Measurements from ENCODE around the gene CAMKK1.
A peak's percentile ranks its signal among the peaks of the same experiment; 100 is the strongest.

The CAMKK1 gene

DNA sequence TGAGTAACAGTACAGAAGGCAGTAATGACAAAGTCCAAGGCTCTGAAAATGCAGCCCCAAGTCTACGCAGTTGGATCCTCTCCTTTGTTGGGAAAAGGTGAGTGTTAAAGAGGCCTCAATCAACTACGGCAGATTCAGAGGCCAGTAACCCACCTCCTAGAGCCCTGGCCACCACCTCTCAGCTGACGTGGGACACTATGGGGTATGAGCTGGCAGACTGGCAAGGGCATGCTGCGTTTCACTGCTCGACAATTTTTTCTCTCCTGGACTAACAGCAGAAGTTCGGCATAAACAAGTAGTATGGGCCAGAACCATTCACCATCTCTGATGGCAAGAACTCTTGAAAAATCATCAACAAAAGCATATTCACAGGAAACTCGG lies 64.0 kb downstream of the CAMKK1 start:
- H3K27ac ChIP-seq (ENCODE audit: low read depth, low read length), result no peak overlapping the region
- DNase-seq, result no peak
- H3K9ac ChIP-seq (ENCODE audit: low read length), result no peak overlapping the region
- no peak overlapping the region for H3K4me3 ChIP-seq (ENCODE audit: low read length)
- H3K4ac ChIP-seq (ENCODE audit: low read depth, low read length), result no peak overlapping the region
- H3K18ac ChIP-seq (ENCODE audit: low read length), result no peak overlapping the region
- no peak overlapping the region for H2BK5ac ChIP-seq (ENCODE audit: low read length)
- WGBS (ENCODE audit: extremely low coverage, insufficient coverage, low lambda C conversion rate), result no CpG with 5 or more reads among the region's 7 CpGs
- peaks cover 10% of the 10 kb centered on the region for H3K36me3 ChIP-seq (ENCODE audit: control insufficient read depth, insufficient read depth, low read length)
- no peak overlapping the region for H3K56ac ChIP-seq (ENCODE audit: low read length)
- H2BK120ac ChIP-seq (ENCODE audit: low read depth, low read length), result no peak overlapping the region
- no peak overlapping the region for H2AK5ac ChIP-seq (ENCODE audit: low read length)
- H3K4me1 ChIP-seq (ENCODE audit: control insufficient read depth, low read depth, low read length), result no peaks in the 10 kb centered on the region
- H3K79me2 ChIP-seq (ENCODE audit: control insufficient read depth, insufficient read depth, low read length), result no peaks in the 10 kb centered on the region
- H2BK15ac ChIP-seq (replicated peaks; ENCODE audit: low read depth), result no peak overlapping the region
- H3K4me2 ChIP-seq (ENCODE audit: low read length), result no peak overlapping the region
- H4K8ac ChIP-seq (ENCODE audit: low read depth, low read length), result no peak overlapping the region
- no peak overlapping the region for H4K5ac ChIP-seq (ENCODE audit: low read length)
- no peak overlapping the region for H3K23ac ChIP-seq (ENCODE audit: low read length)
- no peaks in the 10 kb centered on the region for H3K27me3 ChIP-seq (ENCODE audit: insufficient read depth, low read length, poor library complexity)
- peaks cover 1% of the 10 kb centered on the region for H3K79me1 ChIP-seq (ENCODE audit: low read length)

DNA sequence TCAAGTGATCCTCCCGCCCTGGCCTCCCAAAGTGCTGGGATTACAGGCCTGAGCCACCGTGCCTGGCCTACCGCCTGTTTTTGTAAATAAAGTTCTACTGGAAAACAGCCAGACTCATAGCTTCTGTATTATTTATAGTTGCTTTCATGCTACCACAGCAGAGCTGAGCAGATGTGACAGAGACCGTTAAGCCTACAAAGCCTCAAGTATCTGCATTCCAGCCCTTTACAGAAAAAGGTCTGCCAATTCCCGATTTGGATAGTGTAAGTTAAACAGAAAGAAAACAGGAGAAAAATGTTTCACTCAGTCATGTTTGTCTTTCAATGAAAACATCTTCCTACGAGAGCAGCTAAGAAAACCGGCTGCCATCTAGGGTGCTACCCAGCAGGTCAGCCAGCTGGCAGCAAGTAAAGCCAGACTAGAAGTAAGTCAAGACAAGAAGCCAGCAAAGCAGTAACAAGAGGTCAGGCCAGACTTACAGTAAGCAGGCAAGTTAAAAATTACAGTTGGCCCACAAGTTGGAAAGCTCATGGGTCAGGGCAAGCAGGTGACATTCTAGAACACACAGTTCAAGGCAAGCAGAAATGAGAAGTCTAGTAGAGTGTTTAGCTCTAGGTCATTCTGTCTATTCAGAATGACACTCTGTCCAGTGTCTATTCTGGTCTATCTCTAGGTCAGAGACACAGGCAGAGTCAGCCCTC lies 64.6 kb downstream of the CAMKK1 start:
- no peak overlapping the region for H2BK120ac ChIP-seq (ENCODE audit: low read depth, low read length)
- H4K5ac ChIP-seq (ENCODE audit: low read length), result no peak overlapping the region
- no peaks in the 10 kb centered on the region for H3K79me2 ChIP-seq (ENCODE audit: control insufficient read depth, insufficient read depth, low read length)
- no peak overlapping the region for H3K27ac ChIP-seq (ENCODE audit: low read depth, low read length)
- no CpG with 5 or more reads among the region's 7 CpGs for whole genome bisulfite sequencing (ENCODE audit: extremely low coverage, insufficient coverage, low lambda C conversion rate)
- H3K79me1 ChIP-seq (ENCODE audit: low read length), result no peaks in the 10 kb centered on the region
- peaks cover 10% of the 10 kb centered on the region for H3K36me3 ChIP-seq (ENCODE audit: control insufficient read depth, insufficient read depth, low read length)
- H4K8ac ChIP-seq (ENCODE audit: low read depth, low read length), result no peak overlapping the region
- H2BK15ac ChIP-seq (replicated peaks; ENCODE audit: low read depth), result no peak overlapping the region
- no peak for DNase-seq
- no peak overlapping the region for H2BK5ac ChIP-seq (ENCODE audit: low read length)
- no peak overlapping the region for H3K23ac ChIP-seq (ENCODE audit: low read length)
- no peak overlapping the region for H3K9ac ChIP-seq (ENCODE audit: low read length)
- no peak overlapping the region for H3K18ac ChIP-seq (ENCODE audit: low read length)
- H3K4me1 ChIP-seq (ENCODE audit: control insufficient read depth, low read depth, low read length), result no peaks in the 10 kb centered on the region
- H3K4ac ChIP-seq (ENCODE audit: low read depth, low read length), result no peak overlapping the region
- no peak overlapping the region for H3K4me3 ChIP-seq (ENCODE audit: low read length)
- no peaks in the 10 kb centered on the region for H3K27me3 ChIP-seq (ENCODE audit: insufficient read depth, low read length, poor library complexity)
- no peak overlapping the region for H3K4me2 ChIP-seq (ENCODE audit: low read length)
- H3K56ac ChIP-seq (ENCODE audit: low read length), result no peak overlapping the region
- H2AK5ac ChIP-seq (ENCODE audit: low read length), result no peak overlapping the region

DNA sequence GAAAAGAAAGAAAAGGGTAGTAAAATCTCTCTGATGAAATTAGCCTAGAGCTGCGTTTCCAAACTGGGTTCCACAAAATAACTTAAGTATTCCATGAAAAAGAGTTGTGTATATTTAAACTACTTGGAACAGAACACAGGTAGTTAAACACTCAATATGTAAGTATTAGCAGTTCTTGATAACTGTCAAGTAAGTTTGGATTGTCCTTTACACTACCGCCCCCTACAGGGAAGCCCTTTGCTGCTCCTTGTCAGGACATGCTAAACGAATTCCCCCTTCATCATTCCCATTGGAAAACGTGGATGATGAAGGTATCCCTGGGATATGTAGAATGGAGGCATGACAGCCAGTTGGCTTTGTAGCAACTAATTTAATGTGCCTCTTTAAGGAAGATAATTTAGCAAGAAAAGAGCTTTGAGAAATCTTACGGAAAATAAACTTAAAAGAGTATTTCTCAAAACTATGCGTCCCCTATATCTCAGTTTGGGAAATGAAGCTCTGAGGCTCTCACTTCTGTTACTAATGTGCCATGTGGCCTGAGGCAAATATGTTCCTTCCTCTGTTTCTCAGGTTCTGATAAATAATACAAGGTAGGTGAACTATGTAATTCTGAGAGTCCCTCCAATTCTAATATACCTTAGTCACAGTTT lies 65.6 kb downstream of the CAMKK1 start:
- no peak overlapping the region for H4K5ac ChIP-seq (ENCODE audit: low read length)
- peaks cover 10% of the 10 kb centered on the region for H3K36me3 ChIP-seq (ENCODE audit: control insufficient read depth, insufficient read depth, low read length)
- no peak overlapping the region for H4K8ac ChIP-seq (ENCODE audit: low read depth, low read length)
- H3K56ac ChIP-seq (ENCODE audit: low read length), result no peak overlapping the region
- H3K9ac ChIP-seq (ENCODE audit: low read length), result no peak overlapping the region
- H3K27me3 ChIP-seq (ENCODE audit: insufficient read depth, low read length, poor library complexity), result no peaks in the 10 kb centered on the region
- WGBS (ENCODE audit: extremely low coverage, insufficient coverage, low lambda C conversion rate), result no CpG with 5 or more reads among the region's 6 CpGs
- H3K79me2 ChIP-seq (ENCODE audit: control insufficient read depth, insufficient read depth, low read length), result no peaks in the 10 kb centered on the region
- no peak overlapping the region for H2BK120ac ChIP-seq (ENCODE audit: low read depth, low read length)
- no peaks in the 10 kb centered on the region for H3K79me1 ChIP-seq (ENCODE audit: low read length)
- H2BK15ac ChIP-seq (replicated peaks; ENCODE audit: low read depth), result no peak overlapping the region
- no peak overlapping the region for H2AK5ac ChIP-seq (ENCODE audit: low read length)
- no peak overlapping the region for H3K4me2 ChIP-seq (ENCODE audit: low read length)
- no peak overlapping the region for H3K23ac ChIP-seq (ENCODE audit: low read length)
- H3K4me3 ChIP-seq (ENCODE audit: low read length), result no peak overlapping the region
- H2BK5ac ChIP-seq (ENCODE audit: low read length), result no peak overlapping the region
- no peak overlapping the region for H3K18ac ChIP-seq (ENCODE audit: low read length)
- no peak overlapping the region for H3K27ac ChIP-seq (ENCODE audit: low read depth, low read length)
- no peak overlapping the region for H3K4ac ChIP-seq (ENCODE audit: low read depth, low read length)
- H3K4me1 ChIP-seq (ENCODE audit: control insufficient read depth, low read depth, low read length), result no peaks in the 10 kb centered on the region
- peak; percentile 80 for DNase-seq

DNA sequence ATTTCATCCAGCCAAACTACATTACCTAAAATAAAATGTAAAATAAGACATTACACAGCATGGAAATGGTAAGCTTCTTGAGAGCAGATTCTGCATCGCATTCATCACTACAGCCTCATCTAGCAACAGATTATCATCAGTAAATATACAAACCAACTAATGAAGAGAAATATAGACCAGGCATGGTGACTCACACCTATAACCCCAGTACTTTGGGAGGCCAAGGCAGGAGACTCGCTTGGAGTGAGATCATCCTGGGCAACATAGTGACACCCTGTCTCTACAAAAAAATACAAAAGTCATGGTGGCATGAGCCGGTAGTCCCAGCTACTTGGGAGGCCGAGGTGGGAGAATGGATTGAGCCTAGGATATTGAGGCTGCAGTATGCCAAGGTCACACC lies 66.7 kb downstream of the CAMKK1 start:
- no peaks in the 10 kb centered on the region for H3K4me1 ChIP-seq (ENCODE audit: control insufficient read depth, low read depth, low read length)
- H3K4me3 ChIP-seq (ENCODE audit: low read length), result no peak overlapping the region
- H2BK120ac ChIP-seq (ENCODE audit: low read depth, low read length), result no peak overlapping the region
- no peak overlapping the region for H3K56ac ChIP-seq (ENCODE audit: low read length)
- H3K9ac ChIP-seq (ENCODE audit: low read length), result no peak overlapping the region
- no peak overlapping the region for H4K8ac ChIP-seq (ENCODE audit: low read depth, low read length)
- no peaks in the 10 kb centered on the region for H3K27me3 ChIP-seq (ENCODE audit: insufficient read depth, low read length, poor library complexity)
- H3K79me2 ChIP-seq (ENCODE audit: control insufficient read depth, insufficient read depth, low read length), result no peaks in the 10 kb centered on the region
- no peak overlapping the region for H3K18ac ChIP-seq (ENCODE audit: low read length)
- H2BK15ac ChIP-seq (replicated peaks; ENCODE audit: low read depth), result no peak overlapping the region
- no peak overlapping the region for H3K27ac ChIP-seq (ENCODE audit: low read depth, low read length)
- DNase-seq, result no peak
- H3K4me2 ChIP-seq (ENCODE audit: low read length), result no peak overlapping the region
- H2BK5ac ChIP-seq (ENCODE audit: low read length), result no peak overlapping the region
- no peak overlapping the region for H3K23ac ChIP-seq (ENCODE audit: low read length)
- no CpG with 5 or more reads among the region's 4 CpGs for WGBS (ENCODE audit: extremely low coverage, insufficient coverage, low lambda C conversion rate)
- no peak overlapping the region for H4K5ac ChIP-seq (ENCODE audit: low read length)
- no peak overlapping the region for H2AK5ac ChIP-seq (ENCODE audit: low read length)
- no peaks in the 10 kb centered on the region for H3K79me1 ChIP-seq (ENCODE audit: low read length)
- H3K36me3 ChIP-seq (ENCODE audit: control insufficient read depth, insufficient read depth, low read length), result peaks cover 10% of the 10 kb centered on the region
- no peak overlapping the region for H3K4ac ChIP-seq (ENCODE audit: low read depth, low read length)

DNA sequence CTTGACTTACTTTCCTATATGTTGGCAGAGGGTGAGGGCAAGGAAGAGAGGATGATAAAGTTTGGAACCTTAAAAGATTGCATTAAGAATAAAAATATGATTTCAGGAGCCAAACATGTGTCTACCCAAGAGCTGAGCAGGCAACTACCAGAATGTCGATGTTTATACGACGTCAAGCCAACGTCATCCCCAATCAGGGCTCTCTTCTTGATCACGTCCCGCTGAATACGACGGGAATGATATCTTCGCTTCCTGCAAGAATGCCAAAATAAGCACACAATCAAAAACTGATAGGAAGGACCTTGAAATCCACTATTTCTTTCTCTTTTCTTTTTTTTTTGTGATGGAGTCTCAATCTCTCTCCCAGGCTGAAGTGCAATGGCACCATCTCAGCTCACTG lies 71.8 kb downstream of the CAMKK1 start:
- H3K36me3 ChIP-seq (ENCODE audit: control insufficient read depth, insufficient read depth, low read length), result peaks cover 13% of the 10 kb centered on the region
- H3K9ac ChIP-seq (ENCODE audit: low read length), result no peak overlapping the region
- H3K4me3 ChIP-seq (ENCODE audit: low read length), result no peak overlapping the region
- DNase-seq, result no peak
- no peak overlapping the region for H2BK5ac ChIP-seq (ENCODE audit: low read length)
- H3K56ac ChIP-seq (ENCODE audit: low read length), result no peak overlapping the region
- H4K8ac ChIP-seq (ENCODE audit: low read depth, low read length), result peak overlapping the region; percentile 2
- no peaks in the 10 kb centered on the region for H3K27me3 ChIP-seq (ENCODE audit: insufficient read depth, low read length, poor library complexity)
- no peak overlapping the region for H2AK5ac ChIP-seq (ENCODE audit: low read length)
- H3K4me2 ChIP-seq (ENCODE audit: low read length), result no peak overlapping the region
- H2BK120ac ChIP-seq (ENCODE audit: low read depth, low read length), result no peak overlapping the region
- no peak overlapping the region for H3K18ac ChIP-seq (ENCODE audit: low read length)
- H3K79me2 ChIP-seq (ENCODE audit: control insufficient read depth, insufficient read depth, low read length), result no peaks in the 10 kb centered on the region
- H3K79me1 ChIP-seq (ENCODE audit: low read length), result no peaks in the 10 kb centered on the region
- H3K4ac ChIP-seq (ENCODE audit: low read depth, low read length), result no peak overlapping the region
- no peak overlapping the region for H3K23ac ChIP-seq (ENCODE audit: low read length)
- no CpG with 5 or more reads among the region's 9 CpGs for WGBS (ENCODE audit: extremely low coverage, insufficient coverage, low lambda C conversion rate)
- no peak overlapping the region for H4K5ac ChIP-seq (ENCODE audit: low read length)
- no peak overlapping the region for H2BK15ac ChIP-seq (replicated peaks; ENCODE audit: low read depth)
- H3K4me1 ChIP-seq (ENCODE audit: control insufficient read depth, low read depth, low read length), result no peaks in the 10 kb centered on the region
- H3K27ac ChIP-seq (ENCODE audit: low read depth, low read length), result no peak overlapping the region

DNA sequence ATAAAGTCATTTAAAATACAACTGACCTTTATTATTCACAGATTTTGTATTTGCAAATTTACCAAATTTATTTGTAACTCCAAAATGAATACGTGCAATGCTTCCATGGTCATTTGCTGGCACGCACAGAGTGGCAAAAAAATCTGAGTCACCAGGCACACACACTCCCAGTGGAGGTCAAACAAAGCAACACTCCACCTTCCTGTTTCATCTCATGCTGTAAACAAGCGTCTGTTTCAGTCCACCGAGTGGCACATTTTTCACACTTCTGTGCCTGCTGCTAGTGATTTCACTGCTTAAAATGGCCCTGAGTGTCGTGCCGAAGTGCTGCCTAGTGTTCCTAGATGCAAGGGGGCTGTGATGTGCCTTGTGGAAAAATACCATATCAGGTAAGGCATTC lies 74.1 kb downstream of the CAMKK1 start:
- Histone ChIP-seq H3K36me3 (ENCODE audit: control insufficient read depth, insufficient read depth, low read length) (peaks cover 11% of the 10 kb centered on the region), H3K56ac (ENCODE audit: low read length) (no peak overlapping the region)

More for the DNA sequence above, 74.1 kb downstream of the CAMKK1 start:
- no peak overlapping the region for H3K23ac ChIP-seq (ENCODE audit: low read length)
- H4K5ac ChIP-seq (ENCODE audit: low read length), result no peak overlapping the region
- no peaks in the 10 kb centered on the region for H3K27me3 ChIP-seq (ENCODE audit: insufficient read depth, low read length, poor library complexity)
- H2BK120ac ChIP-seq (ENCODE audit: low read depth, low read length), result no peak overlapping the region
- no peak overlapping the region for H3K9ac ChIP-seq (ENCODE audit: low read length)
- no peaks in the 10 kb centered on the region for H3K79me2 ChIP-seq (ENCODE audit: control insufficient read depth, insufficient read depth, low read length)
- H4K8ac ChIP-seq (ENCODE audit: low read depth, low read length), result no peak overlapping the region
- DNase-seq, result no peak
- no peak overlapping the region for H2AK5ac ChIP-seq (ENCODE audit: low read length)
- H3K79me1 ChIP-seq (ENCODE audit: low read length), result no peaks in the 10 kb centered on the region
- no peak overlapping the region for H3K18ac ChIP-seq (ENCODE audit: low read length)
- H2BK5ac ChIP-seq (ENCODE audit: low read length), result no peak overlapping the region
- no peaks in the 10 kb centered on the region for H3K4me1 ChIP-seq (ENCODE audit: control insufficient read depth, low read depth, low read length)
- no peak overlapping the region for H3K4me3 ChIP-seq (ENCODE audit: low read length)
- no peak overlapping the region for H2BK15ac ChIP-seq (replicated peaks; ENCODE audit: low read depth)
- H3K27ac ChIP-seq (ENCODE audit: low read depth, low read length), result no peak overlapping the region
- WGBS (ENCODE audit: extremely low coverage, insufficient coverage, low lambda C conversion rate), result no CpG with 5 or more reads among the region's 6 CpGs
- H3K4me2 ChIP-seq (ENCODE audit: low read length), result no peak overlapping the region
- no peak overlapping the region for H3K4ac ChIP-seq (ENCODE audit: low read depth, low read length)

Data from mesendoderm (in vitro differentiated cells).